AML-193 (cell line): ENCODE results near the gene RAF1.
"Not testable (repeated sequence)": the region's sequence is repeated elsewhere in the genome, so short reads cannot be mapped to it uniquely, and the experiment has no call there.

Experiments used
- DNase-seq, 2 experiments: peaks; one replicate each; lab custom pipeline; 2025; lab: John Stamatoyannopoulos, UW

The RAF1 gene

GRCh38 chr3:12638105-12638504, 25.8 kb downstream of the RAF1 start:
- DNase-seq, result no peak

GRCh38 chr3:12633108-12633507, 30.8 kb downstream of the RAF1 start:
- no peak for DNase-seq

DNA sequence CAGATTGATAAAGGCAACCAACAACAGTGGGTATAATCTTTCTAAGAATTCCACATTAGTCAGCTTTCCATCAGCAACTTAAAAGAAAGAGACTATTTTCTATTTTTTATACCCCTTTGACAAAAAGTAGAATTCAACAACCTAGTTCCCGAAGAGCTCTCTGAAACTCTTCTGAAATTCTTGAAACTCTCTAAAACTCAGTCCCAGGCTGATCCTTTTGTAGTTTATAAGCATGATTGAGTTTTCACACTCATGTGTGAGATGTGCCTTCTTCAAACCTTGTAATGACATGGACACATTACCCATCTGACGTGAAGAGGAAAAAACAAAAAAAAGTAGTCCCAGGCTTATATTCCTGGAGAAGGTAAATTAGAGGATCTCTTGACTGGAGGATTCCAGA, 31.4 kb downstream of the RAF1 start:
- no peak for DNase-seq

GRCh38 chr3:12630843-12631242, 33.1 kb downstream of the RAF1 start:
- not testable (repeated sequence) for DNase-seq

DNA sequence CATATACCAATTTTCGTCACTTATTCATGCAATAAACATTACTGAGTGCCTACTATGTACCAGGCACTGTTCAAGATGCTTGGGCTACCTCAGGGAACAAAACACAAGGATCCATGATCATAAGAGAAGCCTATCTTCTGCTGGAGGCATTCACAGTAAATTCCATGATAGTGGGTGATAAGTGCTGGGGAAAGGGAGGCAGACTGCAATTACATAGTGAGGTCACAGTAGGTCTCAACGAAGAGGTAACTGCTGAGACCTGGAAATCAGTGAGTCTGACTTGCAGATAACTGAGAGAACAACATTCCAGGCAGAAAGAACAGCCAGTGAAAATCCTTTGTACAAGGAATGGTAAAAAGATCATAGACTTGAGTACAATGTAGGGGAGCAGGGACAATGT, 33.6 kb downstream of the RAF1 start:
- no peak for DNase-seq

DNA sequence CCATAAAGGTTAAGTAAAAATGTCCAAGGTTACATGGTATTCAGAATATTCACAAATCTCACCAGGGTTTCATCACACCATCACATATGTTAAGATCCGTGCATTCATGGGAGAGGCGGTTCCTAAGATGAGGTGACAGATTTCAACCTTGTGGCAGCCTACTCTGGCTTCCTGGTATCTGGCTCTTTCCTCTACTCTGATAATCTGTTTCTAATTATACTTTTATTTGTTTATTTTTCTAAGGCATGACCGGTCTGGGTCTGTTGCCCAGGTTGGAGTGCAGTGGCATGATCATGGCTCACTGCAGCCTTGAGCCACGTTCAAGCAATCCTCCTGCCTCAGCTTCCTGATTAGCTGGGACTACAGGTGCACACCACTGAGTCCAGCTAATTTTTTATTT, 34.4 kb downstream of the RAF1 start:
- no peak for DNase-seq

GRCh38 chr3:12628813-12629212, 35.1 kb downstream of the RAF1 start:
- no peak for DNase-seq

- DNase-seq, result no peak
Measured at GRCh38 chr3:12627370-12627769, 36.5 kb downstream of the RAF1 start.

DNA sequence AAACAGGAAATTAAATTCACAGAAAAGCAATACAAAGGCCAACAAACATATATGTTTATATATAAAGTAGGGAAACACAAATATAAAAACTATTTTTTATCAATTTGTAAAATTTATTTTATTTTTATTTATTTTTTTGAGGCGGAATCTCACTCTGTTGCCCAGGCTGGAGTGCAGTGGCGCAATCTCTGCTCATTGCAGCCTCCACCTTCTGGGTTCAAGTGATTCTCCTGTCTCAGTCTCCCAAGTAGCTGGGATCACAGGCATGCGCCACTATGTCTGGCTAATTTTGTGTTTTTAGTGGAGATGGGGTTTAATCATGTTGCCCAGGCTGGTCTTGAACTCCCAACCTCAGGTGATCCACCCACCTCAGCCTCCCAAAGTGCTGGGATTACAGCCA, 39.0 kb downstream of the RAF1 start:
- DNase-seq, result not testable (repeated sequence)

DNA sequence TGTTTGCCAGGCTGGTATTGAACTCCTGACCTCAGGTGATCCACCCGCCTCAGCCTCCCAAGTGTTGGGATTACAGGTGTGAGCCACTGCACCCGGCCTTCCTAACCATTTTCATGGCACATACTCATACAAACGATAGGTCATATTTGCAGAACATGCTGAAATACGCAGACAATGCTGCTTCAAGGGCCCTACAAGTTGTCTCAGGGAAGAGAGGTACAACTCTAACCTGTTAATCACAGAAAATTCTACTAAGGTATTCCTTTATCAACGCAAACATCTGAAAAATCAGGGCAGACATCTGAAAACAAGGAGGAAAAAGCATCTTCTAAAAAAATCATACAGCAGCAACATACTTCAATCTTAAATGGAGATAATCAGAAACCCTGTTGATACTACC, 39.9 kb downstream of the RAF1 start:
- DNase-seq, result no peak

DNA sequence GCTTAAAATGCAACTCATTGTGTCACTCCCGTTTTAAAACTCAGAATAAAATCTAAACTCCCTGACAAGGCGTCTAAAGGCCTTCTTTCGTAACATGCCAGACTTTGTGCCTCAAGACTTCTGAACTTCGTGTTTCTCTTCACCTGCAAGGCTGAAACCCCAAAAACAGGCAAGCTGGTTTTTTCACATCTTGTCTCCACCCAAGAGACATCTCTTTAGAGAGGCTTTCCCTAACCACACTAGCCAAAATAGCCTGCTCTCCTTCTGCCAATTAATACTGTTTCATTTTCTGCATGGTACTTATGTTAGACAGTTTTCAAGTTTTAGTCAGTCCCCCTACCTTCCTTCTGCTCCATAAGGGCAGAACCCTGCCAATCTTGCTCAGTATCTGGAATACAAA, 41.6 kb downstream of the RAF1 start:
- no peak for DNase-seq

DNA sequence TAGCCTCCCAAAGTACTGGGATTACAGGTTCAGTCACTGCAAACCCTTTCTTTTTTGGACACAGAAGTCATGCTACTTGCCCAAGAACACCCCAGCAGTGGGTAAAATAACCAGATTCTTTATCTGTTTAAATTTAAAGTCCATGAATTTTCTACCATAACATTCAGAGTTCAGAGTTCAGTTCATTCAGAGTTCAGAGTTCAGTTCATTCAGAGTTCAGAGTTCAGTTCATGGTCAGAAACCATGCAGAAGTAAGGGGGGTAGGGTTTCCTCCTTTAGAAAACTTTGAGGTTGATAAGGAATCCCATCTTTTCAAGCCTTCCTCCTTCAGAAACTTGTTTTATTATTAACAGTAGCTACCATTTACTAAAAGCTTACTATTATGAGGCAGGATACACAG, 43.2 kb downstream of the RAF1 start:
- DNase-seq, result no peak

DNA sequence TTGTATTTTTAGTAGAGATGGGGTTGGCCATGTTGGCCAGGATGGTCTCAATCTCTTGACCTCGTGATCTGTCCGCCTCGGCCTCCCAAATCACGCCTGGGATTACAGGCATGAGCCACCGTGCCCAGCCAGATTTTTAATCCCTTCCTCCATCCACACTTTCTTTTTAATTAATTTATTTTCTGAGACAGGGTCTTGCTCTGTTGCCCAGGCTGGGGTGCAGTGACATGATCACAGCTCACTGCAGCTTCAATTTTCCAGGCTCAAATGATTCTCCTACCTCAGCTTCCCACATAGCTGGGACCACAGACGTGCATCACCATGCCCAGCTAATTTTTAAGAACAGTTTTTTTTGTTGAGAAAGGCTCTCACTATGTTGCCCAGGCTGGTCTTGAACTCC, 43.6 kb downstream of the RAF1 start:
- no peak for DNase-seq

DNA sequence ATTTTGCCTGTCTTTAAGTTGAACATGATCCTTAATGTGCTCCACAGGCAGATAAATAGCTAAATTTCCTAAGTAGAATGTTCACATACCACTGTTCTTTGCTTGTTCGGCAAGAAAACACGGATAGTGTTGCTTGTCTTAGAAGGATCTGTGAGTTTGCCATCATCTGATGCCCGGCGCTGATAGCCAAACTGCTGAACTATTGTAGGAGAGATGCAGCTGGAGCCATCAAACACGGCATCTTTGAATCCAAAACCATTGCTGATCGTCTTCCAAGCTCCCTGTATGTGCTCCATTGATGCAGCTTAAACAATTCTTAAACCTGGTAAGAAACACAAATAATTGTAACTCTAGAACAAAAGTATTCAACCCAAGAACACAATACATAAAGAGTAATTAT, 45.5 kb downstream of the RAF1 start:
- no peak for DNase-seq

DNA sequence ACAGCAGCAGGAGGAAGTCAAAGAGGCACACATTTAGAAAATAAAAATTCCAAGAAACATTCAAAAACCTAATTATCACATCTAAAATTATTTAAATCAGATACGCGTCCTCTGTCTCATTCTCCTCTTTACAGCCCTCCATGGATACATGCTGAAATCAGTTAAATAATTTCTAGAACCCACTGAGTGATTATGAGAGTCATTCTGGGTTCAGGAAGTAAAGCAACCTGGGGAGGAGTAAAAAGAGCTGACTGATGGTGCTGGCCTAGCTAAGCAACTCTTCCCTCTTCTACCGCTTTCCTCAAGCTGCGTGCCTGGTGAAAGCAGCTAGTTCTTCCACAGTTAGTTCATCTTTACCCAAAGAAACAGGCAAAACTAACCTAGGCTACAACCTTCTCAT, 48.7 kb downstream of the RAF1 start:
- no peak for DNase-seq

- DNase-seq, result no peak
Measured at GRCh38 chr3:12613250-12613649, 50.7 kb downstream of the RAF1 start.

DNA sequence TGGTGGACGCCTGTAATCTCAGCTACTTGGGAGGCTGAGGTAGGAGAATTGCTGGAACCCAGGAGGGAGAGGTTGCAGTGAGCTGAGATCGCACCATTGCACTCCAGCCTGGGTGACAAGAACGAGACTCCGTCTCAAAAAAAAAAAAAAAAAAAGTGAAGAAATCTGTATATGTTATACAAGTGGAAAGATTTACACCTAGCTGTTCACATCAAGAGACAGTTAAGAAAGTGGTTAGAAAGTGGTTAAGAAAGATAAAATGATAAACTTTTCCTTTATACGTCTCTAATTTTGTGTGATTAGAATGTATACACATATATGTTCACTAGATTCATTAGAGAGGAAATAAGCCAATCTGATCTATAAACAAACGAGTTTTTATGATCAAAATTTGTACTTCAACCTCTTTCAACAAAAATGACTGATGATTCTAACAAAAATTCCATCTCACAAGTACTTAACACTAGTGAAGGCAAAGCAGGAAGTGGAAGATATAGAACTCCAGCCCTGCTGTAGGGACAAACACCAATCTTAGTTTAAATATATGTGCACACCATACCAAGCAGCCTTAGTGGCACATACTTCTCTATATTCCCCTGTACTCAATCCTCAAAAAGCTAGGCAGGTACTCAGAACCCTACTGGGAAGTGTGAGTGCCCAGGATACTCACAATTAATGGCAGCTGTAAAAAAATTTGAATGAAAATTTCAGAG, 51.2 kb downstream of the RAF1 start:
- DNase-seq, result no peak

DNA sequence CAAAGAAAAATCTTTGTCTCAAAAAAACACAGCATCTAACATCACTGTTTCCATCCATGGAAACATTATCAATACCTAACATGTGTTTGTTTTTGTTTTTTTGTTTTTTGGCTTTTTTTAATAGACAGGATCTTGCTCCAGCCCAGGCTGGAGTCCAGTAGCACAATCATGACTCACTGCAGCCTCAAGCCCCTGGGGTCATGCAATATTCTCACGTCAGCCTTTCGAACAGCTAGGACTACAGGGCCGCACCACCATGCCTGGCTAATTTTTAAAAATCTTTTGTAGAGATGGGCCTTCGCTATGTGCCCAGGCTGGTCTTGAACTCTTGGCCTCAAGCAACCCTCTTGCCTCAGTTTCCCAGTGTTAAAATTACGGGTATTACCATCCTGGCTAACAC, 52.8 kb downstream of the RAF1 start:
- DNase-seq, result no peak

DNA sequence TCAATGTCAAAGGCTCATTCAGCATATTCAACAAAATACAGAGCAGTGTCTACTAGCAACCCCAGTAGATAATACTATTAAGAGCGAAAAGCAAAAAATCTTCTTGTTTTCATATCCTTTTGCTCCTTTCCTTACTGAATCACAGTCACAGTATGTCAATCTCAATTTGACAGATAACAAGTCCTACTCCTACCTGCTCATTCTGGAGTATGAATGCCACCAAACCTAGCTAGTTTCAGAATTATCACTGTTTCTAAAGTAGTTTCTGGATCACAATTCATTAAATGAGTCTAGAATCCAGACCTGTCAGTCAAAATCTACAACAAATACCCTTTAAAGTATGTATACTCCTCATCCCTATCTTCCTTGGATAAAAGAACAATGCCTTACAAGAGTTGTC, 55.5 kb downstream of the RAF1 start:
- no peak for DNase-seq

DNA sequence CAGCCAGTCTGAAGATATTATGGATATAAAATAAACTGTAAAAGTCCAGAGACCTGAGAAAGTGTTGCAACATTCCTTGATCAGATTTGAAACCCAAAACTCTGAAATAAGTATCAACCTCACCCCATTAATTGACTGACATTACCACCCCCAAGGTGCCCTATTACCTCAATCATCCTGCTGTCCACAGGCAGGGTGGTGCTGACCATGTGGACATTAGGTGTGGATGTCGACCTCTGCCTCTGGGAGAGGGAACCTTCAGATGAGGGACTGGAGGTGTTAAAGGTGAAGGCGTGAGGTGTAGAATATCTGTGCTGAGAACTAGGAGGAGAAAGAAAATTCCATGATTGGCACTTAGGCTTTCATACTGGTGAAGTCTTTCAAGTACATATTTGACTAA, 59.9 kb downstream of the RAF1 start:
- DNase-seq, result no peak

DNA sequence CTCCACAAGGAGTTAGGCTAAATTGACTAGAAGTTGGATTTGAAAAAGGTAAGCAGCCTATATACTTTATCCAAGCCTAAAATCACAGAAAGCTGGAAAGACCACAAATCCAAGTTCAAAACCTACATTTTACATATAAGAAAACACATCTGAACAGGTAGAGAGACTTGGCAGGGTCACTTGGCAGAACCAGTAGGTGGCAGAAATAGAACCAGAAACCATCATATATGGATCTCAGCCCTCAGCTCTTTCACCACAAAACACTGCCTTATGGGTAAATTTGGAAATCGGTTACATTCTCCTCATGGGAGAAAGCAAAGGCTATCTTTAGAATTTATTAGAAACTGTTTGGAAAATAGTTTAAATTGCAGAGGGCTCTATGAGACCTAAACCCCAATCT, 62.8 kb downstream of the RAF1 start:
- no peak for DNase-seq

DNA sequence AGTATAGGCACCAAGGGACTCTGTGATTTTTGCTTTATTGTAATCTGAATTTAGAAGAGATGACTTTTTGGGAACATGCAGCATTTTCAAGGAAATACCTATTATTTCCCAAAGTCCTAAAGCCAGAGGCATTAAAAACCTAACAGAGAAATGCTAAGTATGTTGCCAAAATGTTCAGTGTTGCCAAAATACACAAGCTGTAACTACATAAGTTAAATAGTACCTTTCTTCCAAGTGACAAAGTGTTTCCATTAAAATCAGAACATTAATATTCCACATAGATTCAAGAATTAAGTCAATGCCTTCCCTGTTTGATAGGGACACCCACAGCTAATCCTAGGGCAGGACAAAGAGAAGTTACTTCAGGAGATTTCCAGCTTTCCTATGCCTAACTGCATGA, 65.0 kb downstream of the RAF1 start:
- no peak for DNase-seq

- DNase-seq, result no peak
Measured at GRCh38 chr3:12593473-12593872, 70.4 kb downstream of the RAF1 start.

- no peak for DNase-seq
Measured at GRCh38 chr3:12591997-12592715, 71.8 kb downstream of the RAF1 start.
